ENCODE data around the gene PPP1R13B.
"Not testable (repeated sequence)": the region's sequence is repeated elsewhere in the genome, so short reads cannot be mapped to it uniquely, and the experiment has no call there.

The PPP1R13B gene

DNA sequence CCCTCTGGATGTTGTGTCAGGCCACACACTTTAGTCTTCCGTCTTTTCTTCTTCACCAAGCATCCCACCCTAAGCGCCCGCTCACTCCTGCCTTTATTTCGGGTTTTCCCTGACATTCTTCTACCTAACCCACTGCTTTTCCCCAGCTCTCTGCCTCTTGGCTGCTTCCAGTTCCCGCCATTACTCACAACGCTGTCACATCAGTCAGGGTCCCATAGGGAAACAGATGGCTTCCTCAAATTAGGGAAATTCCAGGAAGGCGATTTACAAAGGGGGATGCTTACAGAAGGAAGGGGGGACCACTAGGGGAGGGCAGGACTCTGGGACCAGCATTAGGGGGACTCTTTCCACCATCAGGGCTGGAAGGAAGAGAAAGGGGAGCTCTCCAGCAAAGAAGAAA, 9.2 kb upstream of the PPP1R13B start:
- FAIRE-seq: no peak

DNA sequence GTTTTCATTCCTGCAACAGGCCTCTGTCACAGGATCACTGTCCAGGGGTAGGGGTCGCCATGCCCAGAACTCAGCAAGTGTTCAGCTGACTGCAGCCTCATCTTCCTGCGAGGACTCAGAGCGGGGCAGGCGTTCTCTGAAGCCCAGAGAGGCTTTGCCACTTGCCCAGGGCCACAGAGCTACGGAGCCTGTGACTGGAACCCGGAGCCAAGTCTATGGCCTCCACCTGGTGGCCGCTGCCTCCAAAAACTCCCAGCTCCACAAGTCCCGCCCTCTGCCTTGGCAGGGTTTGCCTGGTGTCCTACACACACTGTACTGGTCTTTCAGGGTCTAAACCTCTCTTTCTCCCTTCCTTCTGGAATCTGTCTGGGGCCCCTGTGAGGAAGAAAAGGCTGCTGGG, 8.7 kb upstream of the PPP1R13B start:
- no peak for FAIRE-seq

DNA sequence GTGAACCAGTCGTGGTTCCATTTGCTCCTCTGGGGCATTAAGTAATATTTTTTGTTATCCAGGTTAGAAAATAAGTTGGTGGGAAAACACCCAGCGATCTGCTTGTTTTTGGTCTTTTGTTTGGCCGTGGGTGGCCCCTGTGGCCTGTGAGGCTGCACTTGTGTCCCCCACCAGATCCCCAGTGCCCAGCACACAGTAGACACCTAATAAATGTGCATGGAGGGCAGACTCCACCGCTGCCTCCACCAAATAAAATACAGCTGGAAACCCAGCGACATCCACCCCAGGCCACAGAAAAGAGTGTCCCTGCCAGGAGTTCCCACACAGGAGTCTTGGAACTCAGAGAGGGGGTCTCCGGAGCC, 8.3 kb upstream of the PPP1R13B start:
- FAIRE-seq: no peak

DNA sequence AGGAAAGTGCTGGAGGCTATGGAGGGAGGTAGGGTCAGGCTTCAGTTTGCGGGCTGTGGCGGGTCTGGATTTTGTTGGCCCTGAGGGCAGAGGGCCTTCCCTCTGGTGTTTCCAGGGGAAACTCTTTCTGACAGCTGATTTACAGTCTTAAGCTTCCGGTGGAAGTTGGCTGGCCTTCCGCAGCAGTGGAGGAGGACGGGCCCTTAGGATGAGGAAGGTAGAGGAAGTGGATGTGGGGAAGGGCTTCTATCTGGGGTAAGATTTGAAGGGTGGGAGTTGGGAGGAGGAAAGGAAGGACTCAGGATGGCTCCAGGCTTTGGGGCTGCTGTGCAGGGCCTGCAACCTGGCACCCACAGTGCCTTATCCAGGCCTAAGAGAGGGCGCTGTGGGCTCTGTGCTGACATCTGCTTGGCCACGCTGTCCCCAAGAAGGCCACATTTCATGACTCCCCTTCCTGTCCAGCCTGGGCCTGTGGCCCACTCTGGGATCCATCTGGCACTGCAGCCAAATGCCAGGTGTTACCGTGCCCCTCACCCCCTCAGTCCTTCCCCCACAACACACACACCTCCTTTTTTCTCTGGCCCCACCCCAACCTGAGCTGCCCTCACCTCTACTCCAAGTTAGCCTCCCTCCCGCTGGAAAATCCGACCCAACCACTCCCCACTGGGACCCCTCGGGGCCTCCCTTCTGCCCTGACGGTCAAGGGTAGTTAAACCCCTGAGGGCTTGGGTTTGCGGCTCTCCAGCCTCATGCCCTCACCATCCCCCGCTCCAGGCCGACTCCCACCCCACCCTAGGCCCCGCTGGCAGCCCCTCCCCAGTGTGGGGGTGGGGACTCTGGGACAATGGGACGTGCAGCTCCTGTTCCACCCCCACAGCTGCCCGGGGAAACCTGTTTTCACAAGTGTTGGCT, 7.7 kb upstream of the PPP1R13B start:
- FAIRE-seq: no peak

DNA sequence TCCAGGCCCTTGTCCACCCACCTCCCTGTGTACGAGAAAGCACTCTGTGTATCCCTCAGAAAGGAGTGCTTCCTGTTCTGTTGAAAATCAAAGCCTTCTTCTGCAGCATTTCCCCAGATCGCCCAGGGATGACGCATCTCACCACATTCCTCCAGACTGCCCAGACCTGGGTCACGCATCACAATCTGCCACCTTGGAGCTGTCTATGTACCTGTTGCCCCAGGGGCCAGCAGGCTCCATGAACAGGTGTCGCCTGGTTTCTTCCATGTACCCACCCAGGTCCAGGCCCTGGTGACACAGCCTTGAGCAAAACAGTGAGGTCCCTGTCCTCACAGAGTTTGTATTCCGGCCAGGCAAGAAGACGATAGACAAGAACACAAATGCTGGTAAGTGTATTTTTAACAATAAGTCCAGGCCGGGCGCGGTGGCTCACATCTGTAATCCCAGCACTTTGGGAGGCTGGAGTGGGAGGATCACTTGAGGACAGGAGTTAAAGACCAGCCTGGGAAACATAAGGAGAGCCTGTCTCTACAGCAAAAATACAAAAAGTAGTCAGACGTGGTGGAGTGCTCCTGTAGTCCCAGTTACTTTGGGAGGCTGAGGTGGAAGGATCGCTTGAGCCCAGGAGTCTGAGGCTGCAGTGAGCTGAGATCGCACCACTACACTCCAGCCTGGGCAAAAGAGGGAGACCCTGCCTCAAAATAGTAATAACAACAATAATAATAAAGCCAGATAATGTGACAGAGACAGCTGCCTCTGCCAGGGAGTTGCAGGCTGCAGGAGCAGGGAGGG, 6.8 kb upstream of the PPP1R13B start:
- FAIRE-seq: no peak

DNA sequence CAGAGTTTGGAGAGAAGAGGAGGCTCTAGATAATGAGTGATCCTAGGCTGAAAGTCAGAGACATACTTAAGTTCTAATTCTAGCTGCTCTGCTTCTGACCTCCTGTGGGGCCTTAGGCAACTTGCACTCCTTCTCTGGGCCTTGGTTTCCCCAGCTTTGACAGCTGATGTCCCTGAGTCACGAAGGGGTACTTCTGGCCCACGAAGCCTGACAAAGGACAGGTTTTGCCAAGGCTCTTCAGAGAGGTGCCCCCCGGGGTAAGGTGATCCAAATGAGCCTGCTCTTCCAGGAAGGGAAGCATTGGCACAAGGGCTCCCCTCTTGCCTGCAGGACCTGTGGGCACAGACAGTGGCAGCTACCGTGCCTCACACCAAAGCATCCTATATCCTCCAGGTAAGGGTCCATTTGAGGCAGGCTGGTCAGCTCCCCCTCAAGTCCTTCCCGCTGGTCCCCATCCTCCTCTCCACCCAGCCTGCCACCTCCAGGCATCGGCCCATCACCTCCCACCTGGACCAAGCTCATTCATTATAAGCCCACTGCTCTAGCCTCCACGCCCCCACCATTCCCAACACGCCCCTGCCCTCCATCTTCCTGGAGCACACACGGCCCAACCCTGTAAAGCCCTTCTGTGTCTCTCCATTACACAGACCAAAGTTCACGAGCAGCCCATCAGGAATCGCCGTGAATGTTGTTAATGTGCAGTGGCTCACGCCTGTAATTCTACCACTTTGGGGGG, 1.9 kb upstream of the PPP1R13B start:
- FAIRE-seq: no peak

DNA sequence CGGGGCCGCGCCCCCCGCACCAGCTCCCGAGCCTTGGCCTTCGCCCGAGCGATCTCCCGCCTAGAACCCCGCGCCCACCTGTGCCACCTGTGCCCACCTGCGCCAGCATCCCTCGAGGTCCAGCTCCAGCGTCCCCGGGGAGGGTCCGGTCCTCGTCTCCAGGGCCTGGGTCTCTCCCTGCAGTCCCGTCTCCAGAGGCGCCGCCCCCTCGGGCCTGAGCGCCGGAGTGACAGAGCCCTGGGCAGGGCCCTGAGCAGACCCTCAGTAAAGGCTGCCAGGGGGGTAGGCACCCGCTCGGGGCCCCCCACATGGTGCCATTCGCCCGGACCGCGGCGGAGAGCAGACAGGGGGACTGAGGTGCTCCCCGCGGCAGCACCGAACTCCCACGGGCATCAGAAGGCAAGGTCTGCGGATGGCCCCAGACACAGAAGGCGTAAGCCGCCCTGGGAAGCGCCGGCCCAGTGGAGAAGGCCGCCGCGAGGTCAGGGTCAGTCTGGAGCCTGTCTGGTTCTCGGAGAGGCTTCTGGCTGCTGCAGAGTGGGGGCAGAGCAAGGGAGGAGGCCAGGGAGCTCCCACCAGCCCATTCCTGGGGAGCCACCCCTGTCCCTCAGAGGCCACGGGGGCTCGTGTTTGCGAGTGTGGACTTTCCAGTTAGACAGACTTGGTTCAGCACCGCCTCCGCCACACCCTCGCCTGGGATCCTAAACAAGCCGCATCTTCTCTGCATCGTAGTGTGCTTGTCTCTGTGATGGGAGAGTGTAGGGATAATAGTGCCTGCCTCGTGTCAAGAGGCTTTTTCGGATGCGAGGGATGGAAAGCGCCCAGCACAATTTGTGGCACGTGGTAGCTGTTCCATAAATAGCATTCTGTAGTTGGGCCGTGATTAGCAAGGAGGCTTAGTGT, 1.1 kb upstream of the PPP1R13B start:
- no peak for FAIRE-seq

DNA sequence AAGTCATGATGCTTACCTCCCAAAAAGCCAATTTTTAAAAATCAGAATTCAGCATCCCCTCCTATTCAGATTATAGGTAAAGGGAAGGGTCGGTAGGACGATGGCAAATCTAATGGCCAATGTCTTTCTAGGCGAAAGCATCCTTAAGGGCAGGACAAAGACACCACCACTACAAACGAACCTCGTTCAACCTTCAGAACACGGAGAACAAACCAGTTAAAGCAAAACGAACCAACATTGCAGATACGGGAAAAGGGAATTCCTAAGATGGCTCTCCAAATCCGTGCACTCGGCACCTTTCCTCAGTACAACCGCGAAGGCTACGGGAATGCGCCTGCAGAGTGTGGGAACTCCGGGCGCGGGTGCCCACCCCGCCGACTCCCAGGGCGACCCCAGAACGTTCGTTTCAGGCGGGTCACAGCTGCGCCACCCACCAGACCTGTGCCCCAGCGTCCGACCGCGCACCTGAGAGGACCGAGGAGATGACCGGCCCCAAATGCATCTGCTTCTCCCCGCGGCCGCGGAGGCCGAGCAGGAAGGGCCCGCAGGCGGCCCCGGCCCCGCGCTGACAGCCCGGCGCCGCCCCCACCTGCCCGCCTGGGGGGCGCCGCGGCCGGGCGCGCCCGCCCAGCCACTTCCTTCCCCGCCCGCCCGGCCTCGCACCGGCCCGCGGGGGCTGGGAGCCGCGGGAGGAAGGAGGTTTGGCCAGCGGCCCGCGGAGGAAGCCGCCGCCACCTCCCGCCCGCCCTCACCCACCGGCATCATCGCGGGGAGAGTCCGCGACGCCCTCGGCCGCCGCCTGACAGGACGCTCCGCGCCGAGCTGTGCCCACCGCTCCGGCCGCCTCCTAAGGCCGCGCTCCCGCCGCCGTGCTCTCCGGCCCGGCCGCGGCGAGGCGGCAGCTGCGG, 578 bp downstream of the PPP1R13B start:
- FAIRE-seq: no peak

DNA sequence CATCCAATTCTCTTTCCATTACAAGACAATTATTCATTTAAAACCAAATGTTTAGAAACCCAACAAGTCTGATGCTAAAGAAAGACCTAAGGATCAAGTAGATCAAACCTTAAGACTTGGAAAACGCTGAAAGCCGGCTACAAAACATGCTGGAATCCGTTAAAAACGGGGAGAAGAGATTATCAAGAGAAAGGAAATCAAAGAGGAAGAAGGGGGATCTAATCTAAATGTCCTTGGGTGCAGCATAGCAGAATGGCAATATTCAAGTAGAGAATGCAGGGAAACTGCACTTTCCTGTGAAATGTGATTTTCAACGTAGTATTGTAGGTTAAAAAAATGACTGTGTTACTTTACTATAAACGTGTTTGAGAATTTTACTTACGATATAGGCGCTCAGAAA, 1.3 kb downstream of the PPP1R13B start:
- no peak for FAIRE-seq

DNA sequence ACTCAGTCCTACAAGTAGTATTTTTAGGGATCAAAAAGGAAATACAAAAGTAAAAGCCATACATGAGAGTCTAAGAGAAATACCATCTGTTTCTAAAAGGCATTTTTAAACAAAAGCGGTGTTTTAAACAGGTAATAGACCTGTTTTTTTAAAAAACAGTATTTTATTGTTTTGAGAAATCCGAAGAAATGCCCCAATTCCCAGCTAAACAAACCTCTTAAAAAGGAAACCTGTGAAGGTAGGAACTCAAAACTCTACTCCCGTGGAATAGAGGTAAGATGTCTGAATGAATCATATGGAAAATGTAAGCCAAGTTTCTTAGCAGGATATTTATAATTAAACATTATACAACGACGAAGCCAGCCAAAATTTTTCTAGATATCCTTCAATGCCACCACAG, 2.0 kb downstream of the PPP1R13B start:
- no peak for FAIRE-seq

DNA sequence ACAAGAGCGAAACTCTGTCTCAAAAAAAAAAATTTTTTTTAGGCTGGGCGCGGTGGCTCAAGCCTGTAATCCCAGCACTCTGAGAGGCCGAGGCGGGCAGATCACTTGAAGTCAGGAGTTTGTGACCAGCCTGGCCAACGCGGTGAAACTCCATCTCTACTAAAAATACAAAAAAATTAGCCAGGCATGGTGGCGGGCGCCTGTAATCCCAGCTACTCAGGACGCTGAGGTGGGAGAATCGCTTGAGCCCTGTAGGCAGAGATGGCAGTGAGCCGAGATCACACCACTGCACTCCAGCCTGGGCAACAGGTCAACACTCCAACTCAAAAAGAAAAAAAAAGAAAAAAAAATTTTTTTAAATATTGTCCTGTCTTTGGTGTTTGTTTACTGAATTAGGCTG, 6.1 kb downstream of the PPP1R13B start:
- not testable (repeated sequence) for FAIRE-seq

DNA sequence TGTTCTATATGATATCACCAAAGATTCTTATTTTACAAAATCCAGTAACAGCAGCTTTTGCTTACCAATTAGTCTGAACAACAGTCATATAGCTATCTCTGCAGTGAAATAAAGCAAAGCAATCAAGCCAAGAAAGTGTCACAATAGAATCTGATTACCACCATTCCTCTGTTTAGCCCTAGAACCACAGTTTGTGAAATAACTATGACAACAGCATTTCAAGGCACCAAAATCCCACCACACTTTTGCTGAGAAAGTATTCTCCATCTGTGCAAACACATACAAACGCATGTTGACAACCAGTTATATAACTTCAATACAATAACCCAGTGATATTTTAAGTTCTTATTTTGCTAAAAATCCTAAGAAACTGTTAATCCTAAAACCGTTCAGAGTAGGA, 7.4 kb downstream of the PPP1R13B start:
- FAIRE-seq: no peak

DNA sequence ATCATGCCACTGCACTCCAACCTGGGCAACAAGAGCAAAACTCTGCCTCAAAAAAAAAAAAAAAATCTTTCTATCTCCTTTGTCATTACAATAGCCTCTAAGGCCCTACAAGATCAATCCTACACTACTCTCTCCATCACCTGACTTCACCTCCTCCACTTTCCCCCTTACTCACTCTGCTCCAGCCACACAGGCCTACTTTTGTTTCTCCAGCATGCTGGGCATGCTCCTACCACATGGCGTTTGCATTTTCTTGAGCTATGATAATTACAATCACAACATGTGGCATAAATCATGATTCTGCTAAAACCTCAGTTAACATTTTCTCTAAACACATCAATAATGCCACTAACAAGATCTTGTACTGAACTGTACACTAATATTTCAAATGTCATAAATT, 7.8 kb downstream of the PPP1R13B start:
- no peak for FAIRE-seq

DNA sequence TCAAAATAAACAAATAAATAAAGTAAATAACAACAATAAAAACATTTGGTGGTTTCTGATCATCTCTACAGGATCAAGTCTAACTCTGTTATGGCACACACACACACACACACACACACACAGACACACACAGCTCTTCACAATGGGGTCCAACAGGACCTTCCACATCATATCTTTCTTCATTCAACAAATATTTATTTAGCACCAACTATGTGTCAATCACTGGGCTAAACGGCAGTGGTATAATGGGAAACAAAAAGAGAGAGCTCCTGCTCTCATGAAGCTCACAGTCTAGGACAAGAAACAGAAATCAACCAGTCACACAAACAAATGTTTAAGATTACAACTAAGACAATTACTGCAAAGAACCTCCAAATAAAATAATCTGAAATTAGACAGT, 9.3 kb downstream of the PPP1R13B start:
- FAIRE-seq: no peak

DNA sequence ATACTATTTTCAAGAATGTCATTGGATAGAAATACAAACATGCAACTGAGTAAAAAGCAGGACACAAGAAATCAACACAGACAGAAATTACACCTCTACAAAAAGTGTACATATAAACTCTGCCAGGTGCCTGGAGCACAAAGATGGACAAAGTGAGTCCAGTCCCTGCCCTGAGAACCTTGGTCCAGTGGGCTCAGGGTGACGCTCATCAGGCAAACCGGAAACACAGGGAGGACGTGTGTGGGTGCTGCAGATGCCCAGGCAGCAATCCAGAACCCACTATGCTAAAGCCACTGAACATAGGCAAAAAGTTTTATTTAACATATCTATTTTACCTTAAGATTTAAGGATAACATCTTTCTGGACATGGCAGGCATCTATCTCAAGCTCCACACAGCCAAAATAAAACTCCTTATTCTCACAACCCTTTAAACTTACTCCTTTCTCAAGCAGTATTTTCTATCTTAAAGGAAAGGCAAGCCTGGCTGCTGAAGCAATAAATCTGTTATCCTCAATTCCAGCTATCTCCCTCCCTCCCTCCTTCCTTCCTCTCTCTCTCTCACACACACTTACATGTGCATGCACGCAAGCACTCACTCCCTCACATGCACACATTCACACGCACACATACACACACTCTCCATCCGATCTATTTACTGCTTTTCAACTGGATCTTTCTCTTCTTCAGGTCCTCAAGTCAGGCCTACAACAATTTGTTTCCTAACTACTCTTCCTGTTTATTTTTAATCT, 10.2 kb downstream of the PPP1R13B start:
- FAIRE-seq: no peak

DNA sequence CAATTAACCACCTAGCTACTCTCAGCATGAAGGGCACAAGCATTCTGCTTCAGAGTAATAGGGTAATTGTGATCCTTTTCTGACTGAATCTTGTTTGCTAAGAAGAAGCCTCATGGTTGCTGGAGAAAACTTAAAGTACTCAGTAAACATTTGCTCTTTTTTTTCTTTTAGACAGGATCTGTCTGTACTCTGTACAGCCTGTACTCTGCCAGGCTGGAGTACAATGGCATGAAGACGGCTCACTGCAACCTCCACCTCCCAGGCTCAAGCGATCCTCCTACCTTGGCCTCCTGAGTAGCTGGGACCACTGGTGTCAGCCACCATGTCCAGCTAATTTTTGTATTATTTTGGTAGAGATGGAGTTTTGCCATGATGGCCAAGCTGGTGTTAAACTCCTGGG, 12.4 kb downstream of the PPP1R13B start:
- FAIRE-seq: no peak

DNA sequence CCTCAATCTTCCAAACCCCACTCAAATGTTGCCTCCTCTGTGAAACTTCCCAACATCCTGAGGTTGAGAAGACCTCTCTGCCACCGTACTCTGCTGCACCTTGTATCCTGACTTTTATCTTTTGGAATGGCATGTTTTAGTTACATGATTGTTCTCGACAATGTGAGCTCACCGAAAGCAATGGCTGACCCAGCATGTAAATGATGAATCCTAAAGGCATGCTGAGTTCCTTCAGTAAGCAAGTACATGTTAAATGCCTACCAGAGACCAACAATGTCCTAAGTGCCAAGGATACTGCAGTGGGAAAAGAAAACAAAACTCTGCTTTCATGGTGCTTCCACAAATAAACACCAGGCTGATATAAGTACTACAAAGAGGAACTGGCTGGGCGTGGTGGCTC, 13.7 kb downstream of the PPP1R13B start:
- FAIRE-seq: no peak

DNA sequence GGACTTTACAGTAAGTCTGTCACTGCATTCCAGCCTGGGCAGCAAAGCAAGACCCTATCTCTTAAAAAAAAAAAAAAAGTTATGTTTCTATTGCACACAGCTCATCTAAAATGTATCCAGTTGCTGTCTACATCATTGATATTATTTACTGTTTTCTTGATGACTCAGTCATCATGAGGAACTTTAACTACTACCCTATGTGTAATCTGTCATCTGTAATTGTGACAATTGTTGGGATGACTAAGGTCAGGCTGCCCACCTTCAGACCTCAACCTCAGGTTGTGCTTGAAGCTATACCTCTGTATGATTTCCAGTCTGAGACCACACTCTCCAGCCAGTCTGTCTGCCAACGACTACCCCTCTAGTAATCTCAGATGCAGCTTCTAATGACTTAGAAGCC, 15.3 kb downstream of the PPP1R13B start:
- no peak for FAIRE-seq

DNA sequence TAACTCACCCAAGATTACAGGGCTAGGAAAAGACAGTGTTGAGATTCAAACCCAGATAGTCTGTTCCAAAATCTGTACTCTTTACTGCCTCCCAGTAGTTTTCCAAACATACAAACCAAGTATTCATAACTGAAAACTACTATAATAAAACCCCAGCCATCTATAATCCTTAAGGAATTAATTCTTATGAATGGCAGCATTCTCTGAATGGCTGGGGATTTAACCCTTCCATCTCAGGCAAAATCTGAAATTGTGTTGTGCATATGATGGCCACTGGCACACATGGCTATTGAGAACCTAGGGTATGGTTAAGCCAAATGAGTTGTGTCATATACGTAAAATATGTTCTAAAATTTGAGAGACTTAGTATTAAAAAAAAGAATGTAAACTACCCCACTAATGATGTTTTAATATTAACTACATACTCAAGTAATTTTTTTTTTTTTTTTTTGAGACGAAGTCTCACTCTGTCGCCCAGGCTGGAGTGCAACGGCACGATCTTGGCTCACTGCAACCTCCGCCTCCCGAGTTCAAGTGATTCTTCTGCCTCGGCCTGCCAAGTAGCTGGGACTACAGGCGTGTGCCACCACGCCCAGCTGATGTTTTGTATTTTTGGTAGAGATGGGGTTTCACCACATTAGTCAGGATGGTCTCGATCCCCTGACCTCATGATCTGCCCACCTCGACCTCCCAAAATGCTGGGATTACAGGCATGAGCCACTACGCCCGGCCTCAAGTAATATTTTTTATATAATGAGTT, 16.7 kb downstream of the PPP1R13B start:
- FAIRE-seq: no peak

Measured in islet of Langerhans (tissue), 1 donor.